ENCODE measurements around the gene TXLNB. TPM values are rescaled to one million over a fixed set of nuclear protein-coding genes. Genes with fewer than 3 reads are reported as not detected.

Gene TXLNB
- total RNA-seq, 2 experiments from 2014 or later: 7.9 to 12.4 TPM

GRCh38 chr6:139327038-139327437 is 35.2 kb upstream of the TXLNB start:
- H3K9me3 ChIP-seq (ENCODE audit: low read length): peaks cover 25% of the 10 kb centered on the region
- intact Hi-C loops (cut with micrococcal nuclease; ENCODE audit: unreplicated experiment): loop anchor here (2.0 to 5.0 kb wide), 2 partner anchors 35 to 56 kb away; no protein-coding TSS in a partner anchor

GRCh38 chr6:139325686-139326085 is 33.9 kb upstream of the TXLNB start:
- Histone ChIP-seq H3K9me3 (ENCODE audit: low read length) (peaks cover 25% of the 10 kb centered on the region), H2AFZ (ENCODE audit: low read length) (peak overlapping the region; percentile 73; the same call in 1 of the 2 replicates), H3K4me3 (ENCODE audit: low read depth, low read length, poor library complexity, severe bottlenecking) (peak overlapping the region; percentile 43), H3K79me2 (ENCODE audit: insufficient read depth, low read depth, low read length) (peaks cover 5% of the 10 kb centered on the region; the same call in 1 of the 2 replicates), H4K20me1 (ENCODE audit: insufficient read depth, low read length) (no peaks in the 10 kb centered on the region), H3K4me1 (ENCODE audit: insufficient read depth, low read length, poor library complexity, severe bottlenecking) (peaks cover 87% of the 10 kb centered on the region), H3K36me3 (ENCODE audit: insufficient read depth, low read length) (peaks cover 41% of the 10 kb centered on the region), H3K4me2 (ENCODE audit: low read length) (peak overlapping the region; percentile 65), H3K9me2 (ENCODE audit: insufficient read depth, low read length) (no peaks in the 10 kb centered on the region), H3K27ac (ENCODE audit: low read depth, low read length, poor library complexity, severe bottlenecking) (peak overlapping the region; percentile 97)
- DNase-seq (ENCODE audit: low spot score): peak; percentile 69
- POLR2A ChIA-PET: interaction anchor here (0.6 to 10.7 kb wide), 13 partner anchors 9 to 62 kb away, joined by 3 to 132 read pairs (median 5); partner anchors contain the start of genes CITED2 and TXLNB
- intact Hi-C loops (cut with micrococcal nuclease; ENCODE audit: unreplicated experiment): loop anchor here (1.0 to 5.0 kb wide), 4 partner anchors 34 to 55 kb away; partner anchors contain the start of gene TXLNB
- CTCF ChIA-PET (ENCODE audit: unreplicated experiment): no interaction called here
- BruUV-seq (replicated peaks): no TSS peak
- TF ChIP-seq CTCF (conservative IDR thresholded peaks at IDR 0.05; ENCODE audit: low read length) (no peak), EZH2phosphoT487 (IDR thresholded peaks at IDR 0.05; ENCODE audit: borderline replicate concordance, low read depth, low read length) (no peak)

More at GRCh38 chr6:139327038-139327437, 35.2 kb upstream of the TXLNB start:
- ChIA-PET CTCF (ENCODE audit: unreplicated experiment) (no interaction called here), POLR2A (interaction anchor here (0.7 to 10.7 kb wide), 14 partner anchors 9 to 207 kb away, joined by 3 to 132 read pairs (median 4); partner anchors contain the start of genes CITED2 and TXLNB)
- no peaks in the 10 kb centered on the region for H4K20me1 ChIP-seq (ENCODE audit: insufficient read depth, low read length)
- H2AFZ ChIP-seq (ENCODE audit: low read length): peak overlapping the region; percentile 73; the same call in 1 of the 2 replicates
- peaks cover 34% of the 10 kb centered on the region for H3K36me3 ChIP-seq (ENCODE audit: insufficient read depth, low read length)
- no TSS peak for BruUV-seq (replicated peaks)
- peak overlapping the region; percentile 48 for H3K4me3 ChIP-seq (ENCODE audit: low read depth, low read length, poor library complexity, severe bottlenecking)
- peaks cover 78% of the 10 kb centered on the region for H3K4me1 ChIP-seq (ENCODE audit: insufficient read depth, low read length, poor library complexity, severe bottlenecking)
- peak; percentile 92 for DNase-seq (ENCODE audit: low spot score)
- H3K79me2 ChIP-seq (ENCODE audit: insufficient read depth, low read depth, low read length): peaks cover 5% of the 10 kb centered on the region; the same call in 1 of the 2 replicates
- TF ChIP-seq CTCF (conservative IDR thresholded peaks at IDR 0.05; ENCODE audit: low read length): no peak
- no peak for TF ChIP-seq EZH2phosphoT487 (IDR thresholded peaks at IDR 0.05; ENCODE audit: borderline replicate concordance, low read depth, low read length)
- H3K27ac ChIP-seq (ENCODE audit: low read depth, low read length, poor library complexity, severe bottlenecking): peak overlapping the region; percentile 97
- H3K9me2 ChIP-seq (ENCODE audit: insufficient read depth, low read length): no peaks in the 10 kb centered on the region
- peak overlapping the region; percentile 65 for H3K4me2 ChIP-seq (ENCODE audit: low read length)

GRCh38 chr6:139325125-139325524 is 33.3 kb upstream of the TXLNB start:
- no TSS peak for BruUV-seq (replicated peaks)
- H3K27ac ChIP-seq (ENCODE audit: low read depth, low read length, poor library complexity, severe bottlenecking): peak overlapping the region; percentile 97
- peaks cover 5% of the 10 kb centered on the region; the same call in 1 of the 2 replicates for H3K79me2 ChIP-seq (ENCODE audit: insufficient read depth, low read depth, low read length)

More at GRCh38 chr6:139325125-139325524, 33.3 kb upstream of the TXLNB start:
- ChIA-PET POLR2A (interaction anchor here (0.6 to 10.7 kb wide), 12 partner anchors 9 to 141 kb away, joined by 3 to 132 read pairs (median 6); partner anchors contain the start of genes CITED2 and TXLNB), CTCF (ENCODE audit: unreplicated experiment) (no interaction called here)
- intact Hi-C loops (cut with micrococcal nuclease; ENCODE audit: unreplicated experiment): loop anchor here (1.0 to 5.0 kb wide), 3 partner anchors 34 to 50 kb away; partner anchors contain the start of gene TXLNB
- no peak for TF ChIP-seq EZH2phosphoT487 (IDR thresholded peaks at IDR 0.05; ENCODE audit: borderline replicate concordance, low read depth, low read length)
- no peak for TF ChIP-seq CTCF (conservative IDR thresholded peaks at IDR 0.05; ENCODE audit: low read length)
- peak overlapping the region; percentile 73 for H2AFZ ChIP-seq (ENCODE audit: low read length)
- no peaks in the 10 kb centered on the region for H4K20me1 ChIP-seq (ENCODE audit: insufficient read depth, low read length)
- DNase-seq (ENCODE audit: low spot score): peak; percentile 61
- peak overlapping the region; percentile 65 for H3K4me2 ChIP-seq (ENCODE audit: low read length)
- peaks cover 45% of the 10 kb centered on the region for H3K36me3 ChIP-seq (ENCODE audit: insufficient read depth, low read length)
- no peaks in the 10 kb centered on the region for H3K9me2 ChIP-seq (ENCODE audit: insufficient read depth, low read length)
- peaks cover 86% of the 10 kb centered on the region for H3K4me1 ChIP-seq (ENCODE audit: insufficient read depth, low read length, poor library complexity, severe bottlenecking)
- H3K4me3 ChIP-seq (ENCODE audit: low read depth, low read length, poor library complexity, severe bottlenecking): peak overlapping the region; percentile 43
- H3K9me3 ChIP-seq (ENCODE audit: low read length): peaks cover 25% of the 10 kb centered on the region

Data from OCI-LY7 (cell line).